Skeletal muscle tissue (tissue), 4 donors: Measurements from ENCODE around the gene MMAB. TPM values are rescaled to one million over a fixed set of nuclear protein-coding genes. Genes with fewer than 3 reads are reported as not detected.

Experiments
- H3K27ac ChIP-seq: one replicate; pipeline ENCODE4 v1.7.0; 2013; ENCODE audit warnings: mild to moderate bottlenecking, low read depth, low read length, inconsistent platforms
- H3K27me3 ChIP-seq, 3 donors: one replicate each; pipeline ENCODE4 v1.7.0; 2013; ENCODE audit warnings: low read length in 3 of 3; ENCODE audit not compliant: control insufficient read depth in 3 of 3, insufficient read depth in 3 of 3
- H3K36me3 ChIP-seq, 3 donors: one replicate each; pipeline ENCODE4 v1.7.0; 2013; ENCODE audit warnings: low read length in 3 of 3; ENCODE audit not compliant: control insufficient read depth in 3 of 3, insufficient read depth in 3 of 3
- H3K4me1 ChIP-seq, 3 donors: one replicate each; pipeline ENCODE4 v1.7.0; 2013; ENCODE audit warnings: low read length in 3 of 3, mild to moderate bottlenecking in 3 of 3; ENCODE audit not compliant: control insufficient read depth in 3 of 3, insufficient read depth in 3 of 3
- H3K4me3 ChIP-seq, 3 donors: one replicate each; pipeline ENCODE4 v1.7.0; 2013; ENCODE audit warnings: low read length in 3 of 3
- H3K9ac ChIP-seq, 3 donors: one replicate each; pipeline ENCODE4 v1.7.0; 2013; ENCODE audit warnings: low read length in 3 of 3, mild to moderate bottlenecking in 3 of 3, moderate library complexity in 2 of 3, low read depth in 1 of 3
- H3K9me3 ChIP-seq, 3 donors: one replicate each; pipeline ENCODE4 v1.7.0; 2013; ENCODE audit warnings: low read length in 3 of 3; ENCODE audit not compliant: control insufficient read depth in 3 of 3
- total RNA-seq: library from RNA; depleted of rRNA; stranded (reverse); fragments of >200 nt; gene quantifications from one replicate; pipeline ENCODE4 v1.2.3, GENCODE V29; 2014
- donor health status: Osteomylitis.

The MMAB gene
- total RNA-seq, 1 donor from 2014 or later, result 18.3 TPM

DNA sequence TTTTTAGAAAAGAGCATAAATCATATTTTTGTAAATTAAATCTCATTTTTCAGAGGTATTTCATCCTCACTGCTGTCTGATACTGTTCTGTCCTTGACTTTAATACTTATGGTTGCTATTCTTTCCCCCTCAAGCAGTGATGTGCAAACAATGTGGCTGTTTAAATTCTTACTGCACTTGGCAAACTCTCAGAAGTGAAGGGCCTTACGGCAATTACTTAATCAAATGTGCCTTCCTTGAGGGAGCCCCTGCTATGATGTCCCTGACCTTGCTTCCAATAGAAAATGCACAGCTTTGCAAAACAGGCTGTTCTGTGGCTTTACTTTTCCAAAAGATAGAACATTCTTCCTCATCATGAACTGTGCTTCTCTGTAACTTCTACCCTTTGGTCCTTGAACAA is 60.7 kb downstream of the MMAB start:
- H3K9me3 ChIP-seq, result no peaks in the 10 kb centered on the region
- H3K27ac ChIP-seq, result no peak overlapping the region
- H3K9ac ChIP-seq, result no peak overlapping the region
- H3K4me1 ChIP-seq, result peaks cover 0 to 2% (median 0%) of the 10 kb centered on the region in 3 donors
- H3K27me3 ChIP-seq, result no peaks in the 10 kb centered on the region
- H3K36me3 ChIP-seq, result peaks cover 63 to 82% (median 77%) of the 10 kb centered on the region in 3 donors
- no peak overlapping the region for H3K4me3 ChIP-seq

GRCh38 chr12:109510196-109510595 is 63.1 kb downstream of the MMAB start:
- no peak overlapping the region for H3K9ac ChIP-seq
- H3K4me3 ChIP-seq, result no peak overlapping the region
- peaks cover 71 to 92% (median 84%) of the 10 kb centered on the region in 3 donors for H3K36me3 ChIP-seq
- H3K4me1 ChIP-seq, result no peaks in the 10 kb centered on the region
- H3K27ac ChIP-seq, result no peak overlapping the region
- H3K9me3 ChIP-seq, result no peaks in the 10 kb centered on the region
- no peaks in the 10 kb centered on the region for H3K27me3 ChIP-seq

DNA sequence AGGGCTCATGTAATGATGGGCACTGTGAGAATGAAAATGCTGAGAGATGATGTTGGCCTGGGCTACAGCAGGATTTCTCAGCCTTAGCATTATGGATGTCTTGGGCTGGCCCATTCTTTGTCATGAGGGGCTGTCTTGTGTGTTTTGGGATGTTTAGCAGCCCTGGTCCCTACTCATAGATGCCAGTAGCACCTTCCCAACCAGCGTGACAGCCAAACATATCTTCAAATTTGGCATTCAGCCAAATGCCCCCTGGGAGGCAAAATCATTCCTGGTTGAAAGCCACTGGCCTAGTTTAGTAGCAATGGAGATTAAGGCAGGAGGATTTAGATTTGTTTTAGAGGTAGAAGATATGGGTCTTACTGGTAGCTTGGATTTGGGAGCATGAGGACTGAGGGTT is 69.2 kb downstream of the MMAB start:
- no peak overlapping the region for H3K9ac ChIP-seq
- no peaks in the 10 kb centered on the region for H3K27me3 ChIP-seq
- H3K27ac ChIP-seq, result no peak overlapping the region
- H3K4me3 ChIP-seq, result no peak overlapping the region
- H3K4me1 ChIP-seq, result no peaks in the 10 kb centered on the region
- H3K9me3 ChIP-seq, result no peaks in the 10 kb centered on the region
- peaks cover 75 to 96% (median 90%) of the 10 kb centered on the region in 3 donors for H3K36me3 ChIP-seq

Other genes with a start within 250 kb of the MMAB start
- gene MYO1H, start 225.6 kb downstream of the MMAB start, total RNA-seq, result not detected
- gene KCTD10, start 96.2 kb downstream of the MMAB start, total RNA-seq, result 24.0 TPM
- gene UBE3B, start 95.9 kb downstream of the MMAB start, total RNA-seq, result 21.4 TPM
- 13.0 TPM for gene MVK, start 290 bp upstream of the MMAB start, total RNA-seq
- gene FAM222A, start 140.3 kb upstream of the MMAB start, total RNA-seq, result 1.0 TPM